Heart right ventricle (tissue), 16 donors: ENCODE measurements around the gene DCAF7. TPM values are rescaled to one million over a fixed set of nuclear protein-coding genes. Genes with fewer than 3 reads are reported as not detected.

Source experiments
- ATAC-seq, 8 donors: fragments of 200-7000 bp; cut with Tn5 transposase; one replicate each; pipeline ENCODE4 v1.9.1; 2020; ENCODE audit warnings: mild to moderate bottlenecking in 8 of 8, moderate library complexity in 8 of 8, moderate number of reproducible peaks in 1 of 8
- DNase-seq, 2 donors: peaks; one replicate each; pipeline ENCODE4 v3.0.0-alpha.2; 2020
- H3K27ac ChIP-seq, 10 donors: fragments of 200-600 bp; sonication (generic) in 2 of 10; one replicate each; pipeline versions ENCODE4 v1.5.0 to v1.8.0; 2020 to 2022; ENCODE audit warnings: mild to moderate bottlenecking in 3 of 10
- H3K27me3 ChIP-seq, 7 donors: fragments of 200-600 bp; one replicate each; pipeline ENCODE4 v1.8.0; 2021 to 2022; ENCODE audit warnings: mild to moderate bottlenecking in 2 of 7
- H3K36me3 ChIP-seq, 9 donors: fragments of 200-600 bp; sonication (generic) in 1 of 9; one replicate each; pipeline versions ENCODE4 v1.5.0 to v1.8.0; 2020 to 2022; ENCODE audit warnings: mild to moderate bottlenecking in 2 of 9
- H3K4me1 ChIP-seq, 9 donors: fragments of 200-600 bp; sonication (generic) in 1 of 9; one replicate each; pipeline versions ENCODE4 v1.5.0 to v1.8.0; 2020 to 2022; ENCODE audit warnings: mild to moderate bottlenecking in 4 of 9
- H3K4me3 ChIP-seq, 10 donors: fragments of 200-600 bp; sonication (generic) in 2 of 10; one replicate each; pipeline versions ENCODE4 v1.5.0 to v1.8.0; 2020 to 2022; ENCODE audit warnings: mild to moderate bottlenecking in 7 of 10, moderate library complexity in 2 of 10
- H3K9me3 ChIP-seq, 11 donors: fragments of 200-600 bp in 10 of 11; sonication (generic) in 2 of 11; one replicate each; pipeline versions ENCODE4 v1.5.0 to v1.8.0; 2013 to 2022; ENCODE audit warnings: mild to moderate bottlenecking in 2 of 11, control low read depth in 1 of 11, moderate library complexity in 1 of 11
- WGBS, 2 donors: extraction: QIAGEN DNeasy Blood & Tissue Kit; methylation state at CpG; one replicate each; pipeline ENCODE4 v1.1.7; 2013; ENCODE audit warnings: inconsistent platforms in 1 of 2; 5-methylcytosine and 5-hydroxymethylcytosine counted together
- intact Hi-C, 10 donors: fragments of 100-400 bp; cut with DNase I; formaldehyde crosslinking; loops; one replicate each; pipeline versions ENCODE4 v1.11.1 to v1.14.2; 2022
- polyA plus RNA-seq, 2 donors: library from polyadenylated mRNA; stranded (reverse); fragments of 200-250 nt; gene quantifications; one replicate each; pipeline ENCODE4 v1.2.3, GENCODE V29; 2013
- total RNA-seq, 10 donors: library from RNA; stranded (reverse); fragmentation: NEBNext Ultra II Directional in 3 of 10; extraction: Animal tissue kit (Norgen Biotek cat#: 25700) in 3 of 10; gene quantifications; one replicate each; pipeline versions ENCODE4 v1.2.1 to v1.2.4, GENCODE V29; 2021 to 2023
- TF ChIP-seq, protein P1 (sequence below), 9 donors: fragments of 200-600 bp; sonication (generic) in 2 of 9; IDR thresholded peaks; one replicate each; pipeline versions ENCODE4 v1.5.0 to v1.8.0; 2021 to 2022; ENCODE audit warnings: antibody characterized with exemption in 9 of 9, mild to moderate bottlenecking in 5 of 9, moderate library complexity in 1 of 9
- donor health status: Arrhythmogenic right ventricular cardiomyopathy.
- donor health status: ischemic (EF 13 %, LVEDD 7.1; RV severe dilation, severe dysfunction).
- donor health status: healthy with polysubstance abuse.
- donor health status: DM: no; HTN: yes; CAD: no.
- donor health status: DM: no; HTN: no; CAD: no.
- donor health status: ischemic (EF 25% LVEDD 6.9; RV normal size, moderate dysfunction).
- donor health status: ischemic (EF 25% LVEDD 5.7; RV mildly dilated, moderate dysfunction).
- donor health status: healthy.
- donor health status: DM: yes; HTN: yes; CAD: no.
- donor health status: Ischemic cardiomyopathy.
- donor health status: ischemic (EF 35%, LVEDD 5.7; RV mildly dilated, moderate dysfunction).
- donor health status: nonischemic (EF 11% LVEDD 7.7; RV severe dilation, severe dysfunction).
- donor health status: DM: yes; HTN: yes; CAD: no.
- donor health status: PGD.
- donor health status: ischemic (EF 29% LVEDD 5.4; RV normal size, mild dysfunction).
- donor health status: nonischemic (EF 23%, LVEDD 6.1; RV moderate dilation, normal function).

The DCAF7 gene
- total and polyA plus RNA-seq, 12 donors, result 10.2 to 60.7 (median 41.7) TPM

DNA sequence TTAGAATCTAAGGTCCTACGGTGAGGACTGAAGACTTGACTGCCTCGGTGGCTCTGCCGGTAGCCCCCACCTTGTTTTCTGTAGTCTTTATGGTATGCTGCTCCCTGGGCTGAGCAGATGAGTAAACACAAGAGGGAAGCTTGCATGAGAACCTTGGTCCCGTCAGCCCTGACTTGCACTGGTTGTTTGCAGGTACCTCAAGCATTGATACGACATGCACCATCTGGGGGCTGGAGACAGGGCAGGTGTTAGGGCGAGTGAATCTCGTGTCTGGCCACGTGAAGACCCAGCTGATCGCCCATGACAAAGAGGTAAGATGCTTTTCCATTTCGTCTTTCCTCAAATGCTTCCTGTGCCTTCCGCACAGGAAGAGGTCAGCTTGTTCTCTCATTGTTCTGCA is 29.4 kb downstream of the DCAF7 start:
- H3K9me3 ChIP-seq, result no peaks in the 10 kb centered on the region
- intact Hi-C loops, result no loop called here
- H3K4me1 ChIP-seq, result peaks cover 0 to 33% (median 0%) of the 10 kb centered on the region in 9 donors
- 63 to 71% methylated on average over 11 of the region's 11 CpGs for WGBS, 2 donors
- H3K27me3 ChIP-seq, result no peaks in the 10 kb centered on the region
- no peak overlapping the region for H3K4me3 ChIP-seq
- peak in 2 of 8 donors; percentile 28 to 52 for ATAC-seq
- TF ChIP-seq, protein P1, sequence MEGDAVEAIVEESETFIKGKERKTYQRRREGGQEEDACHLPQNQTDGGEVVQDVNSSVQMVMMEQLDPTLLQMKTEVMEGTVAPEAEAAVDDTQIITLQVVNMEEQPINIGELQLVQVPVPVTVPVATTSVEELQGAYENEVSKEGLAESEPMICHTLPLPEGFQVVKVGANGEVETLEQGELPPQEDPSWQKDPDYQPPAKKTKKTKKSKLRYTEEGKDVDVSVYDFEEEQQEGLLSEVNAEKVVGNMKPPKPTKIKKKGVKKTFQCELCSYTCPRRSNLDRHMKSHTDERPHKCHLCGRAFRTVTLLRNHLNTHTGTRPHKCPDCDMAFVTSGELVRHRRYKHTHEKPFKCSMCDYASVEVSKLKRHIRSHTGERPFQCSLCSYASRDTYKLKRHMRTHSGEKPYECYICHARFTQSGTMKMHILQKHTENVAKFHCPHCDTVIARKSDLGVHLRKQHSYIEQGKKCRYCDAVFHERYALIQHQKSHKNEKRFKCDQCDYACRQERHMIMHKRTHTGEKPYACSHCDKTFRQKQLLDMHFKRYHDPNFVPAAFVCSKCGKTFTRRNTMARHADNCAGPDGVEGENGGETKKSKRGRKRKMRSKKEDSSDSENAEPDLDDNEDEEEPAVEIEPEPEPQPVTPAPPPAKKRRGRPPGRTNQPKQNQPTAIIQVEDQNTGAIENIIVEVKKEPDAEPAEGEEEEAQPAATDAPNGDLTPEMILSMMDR (IDR thresholded peaks at IDR 0.05), result no peak
- peak overlapping the region in 3 of 10 donors; percentile 2 to 25 (median 19) for H3K27ac ChIP-seq
- DNase-seq, result no peak
- peaks cover 0 to 65% (median 39%) of the 10 kb centered on the region in 9 donors for H3K36me3 ChIP-seq

DNA sequence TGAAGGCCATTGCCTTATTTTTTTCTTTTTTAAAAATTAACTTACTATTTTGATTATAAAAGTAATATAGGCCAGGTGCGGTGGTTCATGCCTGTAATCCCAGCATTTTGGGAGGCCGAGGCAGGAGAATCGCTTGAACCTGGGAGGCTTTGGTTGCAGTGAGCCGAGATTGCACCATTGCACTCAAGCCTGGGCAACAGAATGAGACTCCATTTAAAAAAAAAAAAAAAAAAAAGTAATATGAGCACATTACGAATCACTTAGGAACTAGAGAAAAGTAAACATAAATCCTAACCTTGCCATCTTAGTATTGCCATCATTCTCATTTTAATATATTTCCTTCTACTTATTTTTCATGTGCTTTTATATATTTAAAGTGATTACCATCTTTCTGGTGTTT is 37.5 kb downstream of the DCAF7 start:
- no peaks in the 10 kb centered on the region for H3K27me3 ChIP-seq
- H3K4me1 ChIP-seq, result no peaks in the 10 kb centered on the region
- no peak overlapping the region for H3K4me3 ChIP-seq
- 90 to 95% methylated on average over 5 of the region's 5 CpGs for WGBS, 2 donors
- H3K36me3 ChIP-seq, result peaks cover 0 to 99% (median 53%) of the 10 kb centered on the region in 9 donors
- DNase-seq, result no peak
- TF ChIP-seq, protein P1 (IDR thresholded peaks at IDR 0.05), result no peak
- H3K27ac ChIP-seq, result no peak overlapping the region
- ATAC-seq, result no peak
- H3K9me3 ChIP-seq, result no peaks in the 10 kb centered on the region
- intact Hi-C loops, result no loop called here

DNA sequence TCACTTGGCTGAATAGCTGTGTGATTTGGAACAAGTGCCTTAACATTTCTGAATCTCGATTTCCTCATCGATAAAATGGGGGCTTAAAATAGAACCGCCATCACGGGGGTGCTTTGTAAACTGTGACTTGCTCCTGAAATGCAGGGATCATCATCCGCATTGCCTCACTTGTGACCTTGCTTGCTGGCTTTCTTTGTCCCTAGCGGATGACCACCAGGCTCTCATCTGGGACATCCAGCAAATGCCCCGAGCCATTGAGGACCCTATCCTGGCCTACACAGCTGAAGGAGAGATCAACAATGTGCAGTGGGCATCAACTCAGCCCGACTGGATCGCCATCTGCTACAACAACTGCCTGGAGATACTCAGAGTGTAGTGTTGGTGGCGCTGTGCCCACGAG is 38.5 kb downstream of the DCAF7 start:
- H3K36me3 ChIP-seq, result peaks cover 0 to 99% (median 46%) of the 10 kb centered on the region in 9 donors
- no peaks in the 10 kb centered on the region for H3K4me1 ChIP-seq
- H3K4me3 ChIP-seq, result no peak overlapping the region
- no peaks in the 10 kb centered on the region for H3K9me3 ChIP-seq
- intact Hi-C loops, result no loop called here
- H3K27me3 ChIP-seq, result no peaks in the 10 kb centered on the region
- ATAC-seq (no peak), DNase-seq (no peak)
- 87 to 91% methylated on average over 11 of the region's 11 CpGs for WGBS, 2 donors
- H3K27ac ChIP-seq, result no peak overlapping the region
- TF ChIP-seq, protein P1 (IDR thresholded peaks at IDR 0.05), result no peak

DNA sequence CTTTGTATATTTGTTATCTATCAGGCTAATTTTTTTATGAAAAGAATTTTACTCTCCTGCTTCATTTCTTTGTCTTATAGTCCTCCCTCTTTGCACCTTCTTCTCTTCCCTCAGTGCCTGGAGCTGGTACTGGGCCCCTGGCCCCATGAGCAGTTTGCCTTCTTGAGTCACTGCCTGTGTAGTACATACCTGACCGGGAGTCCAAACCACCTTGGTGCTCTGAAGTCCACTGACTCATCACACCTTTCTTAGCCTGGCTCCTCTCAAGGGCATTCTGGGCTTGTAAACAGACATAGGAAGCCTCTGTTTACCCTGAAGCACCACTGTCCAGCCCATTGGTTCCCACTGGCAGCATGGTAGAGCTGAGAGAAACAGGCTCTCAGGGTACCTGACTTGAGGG is 39.4 kb downstream of the DCAF7 start:
- Histone ChIP-seq H3K27ac (no peak overlapping the region), H3K27me3 (no peaks in the 10 kb centered on the region), H3K36me3 (peaks cover 0 to 99% (median 42%) of the 10 kb centered on the region in 9 donors), H3K4me3 (no peak overlapping the region), H3K9me3 (no peaks in the 10 kb centered on the region), H3K4me1 (no peaks in the 10 kb centered on the region)
- ATAC-seq (no peak), DNase-seq (no peak)
- TF ChIP-seq, protein P1 (IDR thresholded peaks at IDR 0.05), result no peak
- 92 to 97% methylated on average over 1 of the region's 1 CpG for WGBS, 2 donors
- intact Hi-C loops, result no loop called here
